ENCODE data around the gene NAV3. TPM values are rescaled to one million over a fixed set of nuclear protein-coding genes. Genes with fewer than 3 reads are reported as not detected.

The NAV3 gene
- total RNA-seq, 3 donors from 2014 or later, result 0.90 to 5.3 (median 2.5) TPM

- no peak for DNase-seq
- ATAC-seq, result no peak
- H3K4me3 ChIP-seq, result no peak overlapping the region
- H3K4me1 ChIP-seq (ENCODE audit: low read depth), result no peaks in the 10 kb centered on the region
- no peaks in the 10 kb centered on the region for H3K9me3 ChIP-seq
- intact Hi-C loops (cut with DNase I, micrococcal nuclease), result no loop called here
- H3K36me3 ChIP-seq (ENCODE audit: low read depth), result no peaks in the 10 kb centered on the region
- no peak for TF ChIP-seq CTCF (IDR thresholded peaks at IDR 0.05)
Measured at GRCh38 chr12:78185109-78185508, 354.4 kb downstream of the NAV3 start.

- no peaks in the 10 kb centered on the region for H3K9me3 ChIP-seq
- no peak for ATAC-seq
- no peaks in the 10 kb centered on the region for H3K36me3 ChIP-seq (ENCODE audit: low read depth)
- H3K4me1 ChIP-seq (ENCODE audit: low read depth), result no peaks in the 10 kb centered on the region
- TF ChIP-seq CTCF (IDR thresholded peaks at IDR 0.05), result no peak
- DNase-seq, result no peak
- no peak overlapping the region for H3K4me3 ChIP-seq
- intact Hi-C loops (cut with DNase I, micrococcal nuclease), result no loop called here
Measured at GRCh38 chr12:78185651-78186050, 355.0 kb downstream of the NAV3 start.

- TF ChIP-seq CTCF (IDR thresholded peaks at IDR 0.05), result no peak
Measured at GRCh38 chr12:78186670-78187069, 356.0 kb downstream of the NAV3 start.

GRCh38 chr12:78187741-78188140 lies 357.0 kb downstream of the NAV3 start:
- ATAC-seq, result no peak
- no peaks in the 10 kb centered on the region for H3K4me1 ChIP-seq (ENCODE audit: low read depth)
- TF ChIP-seq CTCF (IDR thresholded peaks at IDR 0.05), result no peak
- H3K4me3 ChIP-seq, result no peak overlapping the region
- H3K9me3 ChIP-seq, result no peaks in the 10 kb centered on the region
- DNase-seq, result no peak
- intact Hi-C loops (cut with DNase I, micrococcal nuclease), result no loop called here
- H3K36me3 ChIP-seq (ENCODE audit: low read depth), result no peaks in the 10 kb centered on the region

More at GRCh38 chr12:78186670-78187069, 356.0 kb downstream of the NAV3 start:
- no peaks in the 10 kb centered on the region for H3K9me3 ChIP-seq
- ATAC-seq (no peak), DNase-seq (no peak)
- intact Hi-C loops (cut with DNase I, micrococcal nuclease), result no loop called here
- H3K4me1 ChIP-seq (ENCODE audit: low read depth), result no peaks in the 10 kb centered on the region
- no peaks in the 10 kb centered on the region for H3K36me3 ChIP-seq (ENCODE audit: low read depth)
- no peak overlapping the region for H3K4me3 ChIP-seq

GRCh38 chr12:78189656-78190055 lies 359.0 kb downstream of the NAV3 start:
- DNase-seq (no peak), ATAC-seq (no peak)
- intact Hi-C loops (cut with DNase I, micrococcal nuclease), result no loop called here
- no peaks in the 10 kb centered on the region for H3K36me3 ChIP-seq (ENCODE audit: low read depth)
- TF ChIP-seq CTCF (IDR thresholded peaks at IDR 0.05), result no peak
- H3K4me1 ChIP-seq (ENCODE audit: low read depth), result no peaks in the 10 kb centered on the region
- H3K4me3 ChIP-seq, result no peak overlapping the region
- H3K9me3 ChIP-seq, result no peaks in the 10 kb centered on the region

GRCh38 chr12:78191611-78192010 lies 360.9 kb downstream of the NAV3 start:
- ATAC-seq, result no peak
- DNase-seq, result no peak
- TF ChIP-seq CTCF (IDR thresholded peaks at IDR 0.05), result no peak
- no peaks in the 10 kb centered on the region for H3K4me1 ChIP-seq (ENCODE audit: low read depth)
- no peaks in the 10 kb centered on the region for H3K9me3 ChIP-seq
- intact Hi-C loops (cut with DNase I, micrococcal nuclease), result no loop called here
- H3K36me3 ChIP-seq (ENCODE audit: low read depth), result no peaks in the 10 kb centered on the region
- no peak overlapping the region for H3K4me3 ChIP-seq
